SK-N-SH treated with all-trans-retinoic acid at 6 μM for 48 hours (cell line): ENCODE data around the gene ABCG5.

Experiments used
- TSHZ2 ChIP-seq: fragments of 250-450 bp; sonication (Bioruptor Pico); IDR thresholded peaks from 2 replicates; pipeline ENCODE4 v1.5.0; 2020; ENCODE audit warnings: mild to moderate bottlenecking, moderate library complexity
- ZFP30 ChIP-seq: fragments of 450-650 bp; formaldehyde crosslinking; IDR thresholded peaks from 2 replicates; pipeline ENCODE4 v1.5.0; 2022; ENCODE audit warnings: mild to moderate bottlenecking, moderate library complexity

GRCh38 chr2:43838560-43839267 lies at the start of gene ABCG5, which contains the start of gene ABCG8:
- no peak for TF ChIP-seq TSHZ2 (CRISPR knock-in tag)
- TF ChIP-seq ZFP30, result no peak
